ENCODE data around the gene METTL3. TPM values are rescaled to one million over a fixed set of nuclear protein-coding genes. Genes with fewer than 3 reads are reported as not detected.
A peak's percentile ranks its signal among the peaks of the same experiment; 100 is the strongest.

METTL3 gene
- total and polyA plus RNA-seq, 2 donors (not counting 3 experiments of a cell fraction or from before 2014, with no cell fraction given), result 65.0 to 85.3 TPM

DNA sequence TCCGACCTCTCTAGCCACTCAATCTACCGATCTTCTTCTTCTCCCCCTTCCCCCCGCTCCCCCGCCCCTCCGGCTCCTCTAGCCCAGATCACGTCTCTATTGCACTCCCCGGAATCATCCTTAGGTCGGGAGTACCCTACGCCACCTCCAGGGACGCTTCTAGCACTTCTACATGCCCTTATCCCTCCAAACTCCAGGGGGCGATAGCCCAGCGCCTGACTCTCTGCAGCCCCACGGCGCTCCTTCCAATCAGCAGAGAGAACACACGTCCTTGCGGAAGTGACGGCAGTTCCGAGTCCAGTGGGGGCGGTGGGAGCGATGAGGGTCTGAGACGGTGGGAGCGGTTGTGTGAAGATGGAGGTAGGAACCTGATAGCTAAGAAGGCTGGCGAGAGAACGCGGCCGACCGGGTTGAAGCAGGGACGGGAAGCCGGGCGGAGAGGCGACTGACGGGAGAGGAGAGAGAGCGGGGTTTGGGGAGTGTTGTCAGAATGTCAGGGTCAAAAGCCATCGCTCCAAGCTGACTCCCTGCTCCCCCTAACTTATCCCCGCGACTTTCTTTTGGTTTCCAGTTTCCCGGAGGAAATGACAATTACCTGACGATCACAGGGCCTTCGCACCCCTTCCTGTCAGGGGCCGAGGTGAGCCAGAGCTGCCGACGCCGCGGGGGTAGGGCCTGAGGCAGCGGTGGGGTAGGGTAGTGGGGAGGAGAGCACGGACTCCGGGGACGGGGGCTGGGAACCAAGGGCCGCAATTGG is 34.0 kb downstream of the METTL3 start, which contains the start of the genes RAB2B and TOX4:
Gene RAB2B (minus strand): TSS at position 35 of the 757 bp plus-strand sequence. CDS start 87 bp downstream, outside the sequence.
Gene TOX4 (plus strand): TSS at position 271 of the 757 bp plus-strand sequence. CDS start 84 bp downstream, at position 355.
- dilution Hi-C loops (cut with MboI; ENCODE audit: extremely low pct_ligation_motif_present, low sequenced_read_pairs), result no loop called here
- intact Hi-C loops (cut with micrococcal nuclease), result loop anchor here (1.0 kb wide), 5 partner anchors 10 to 208 kb away; partner anchors contain the start of genes CHD8, HNRNPC and METTL3
- H2AFZ ChIP-seq (ENCODE audit: low read depth, low read length), result peak within 1 kb of the TSS; percentile 97
- H3K79me2 ChIP-seq (ENCODE audit: control insufficient read depth, insufficient read depth, low read length), result peaks cover 43% of the 10 kb centered on the region
- H3K9me3 ChIP-seq (replicated peaks; ENCODE audit: control insufficient read depth, insufficient read depth, low read length), result no peaks in the 10 kb centered on the region
- FAIRE-seq, result peak; percentile 96
- peaks cover 20% of the 10 kb centered on the region for H3K4me1 ChIP-seq (ENCODE audit: control insufficient read depth, extremely low read depth, insufficient read depth, low read length)
- ChIA-PET POLR2A (interaction anchor here (0.9 to 1.9 kb wide), 3 partner anchors 20 to 40 kb away, joined by 3 to 7 read pairs (median 7); partner anchors contain the start of gene METTL3), CTCF (interaction anchor here (0.6 to 3.7 kb wide), 17 partner anchors 10 to 352 kb away, joined by 3 to 23 read pairs (median 5); partner anchors contain the start of genes CHD8, METTL3 and SUPT16H)
- DNase-seq (ENCODE audit: low read depth, low spot score), result peak; percentile 99
- peak within 1 kb of the TSS; percentile 97 for H3K27ac ChIP-seq (ENCODE audit: insufficient read depth, low read depth, low read length)
- no peaks in the 10 kb centered on the region for H3K27me3 ChIP-seq (ENCODE audit: control insufficient read depth in 2 of 2, insufficient read depth in 2 of 2, low read length in 2 of 2)
- peak within 1 kb of the TSS; percentile 96 for H3K4me2 ChIP-seq (ENCODE audit: insufficient read depth, low read length)
- peak within 1 kb of the TSS; percentile 93 for H3K9ac ChIP-seq (replicated peaks; ENCODE audit: extremely low read depth, insufficient read depth, low read length)
- H3K36me3 ChIP-seq (ENCODE audit: control insufficient read depth in 2 of 2, extremely low read depth in 1 of 2, insufficient read depth in 2 of 2, low read length in 2 of 2), result peaks cover 0 to 7% of the 10 kb centered on the region in 2 experiments
- H3K9me1 ChIP-seq (replicated peaks; ENCODE audit: control insufficient read depth, extremely low read depth, insufficient read depth, low read length), result no peaks in the 10 kb centered on the region
- peak within 1 kb of the TSS; percentile 69 to 95 (median 93) for H3K4me3 ChIP-seq (replicated peaks in 1 of 3; ENCODE audit: insufficient read depth in 1 of 3, low read depth in 1 of 3, low read length in 3 of 3)
- no peaks in the 10 kb centered on the region for H4K20me1 ChIP-seq (replicated peaks; ENCODE audit: control insufficient read depth, extremely low read depth, insufficient read depth, low read length)
- no TSS peak for BruUV-seq (replicated peaks)
- TF ChIP-seq, protein P1, sequence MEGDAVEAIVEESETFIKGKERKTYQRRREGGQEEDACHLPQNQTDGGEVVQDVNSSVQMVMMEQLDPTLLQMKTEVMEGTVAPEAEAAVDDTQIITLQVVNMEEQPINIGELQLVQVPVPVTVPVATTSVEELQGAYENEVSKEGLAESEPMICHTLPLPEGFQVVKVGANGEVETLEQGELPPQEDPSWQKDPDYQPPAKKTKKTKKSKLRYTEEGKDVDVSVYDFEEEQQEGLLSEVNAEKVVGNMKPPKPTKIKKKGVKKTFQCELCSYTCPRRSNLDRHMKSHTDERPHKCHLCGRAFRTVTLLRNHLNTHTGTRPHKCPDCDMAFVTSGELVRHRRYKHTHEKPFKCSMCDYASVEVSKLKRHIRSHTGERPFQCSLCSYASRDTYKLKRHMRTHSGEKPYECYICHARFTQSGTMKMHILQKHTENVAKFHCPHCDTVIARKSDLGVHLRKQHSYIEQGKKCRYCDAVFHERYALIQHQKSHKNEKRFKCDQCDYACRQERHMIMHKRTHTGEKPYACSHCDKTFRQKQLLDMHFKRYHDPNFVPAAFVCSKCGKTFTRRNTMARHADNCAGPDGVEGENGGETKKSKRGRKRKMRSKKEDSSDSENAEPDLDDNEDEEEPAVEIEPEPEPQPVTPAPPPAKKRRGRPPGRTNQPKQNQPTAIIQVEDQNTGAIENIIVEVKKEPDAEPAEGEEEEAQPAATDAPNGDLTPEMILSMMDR (IDR thresholded peaks at IDR 0.05; ENCODE audit: extremely low read depth in 1 of 2, insufficient read depth in 1 of 2, low read depth in 1 of 2, low read length in 2 of 2), result peak; percentile 91 to 99
- TF ChIP-seq GATA2 (IDR thresholded peaks at IDR 0.05; ENCODE audit: insufficient read depth, insufficient read length, low read depth, low read length) (no peak), POLR2AphosphoS5 (IDR thresholded peaks at IDR 0.05; ENCODE audit: insufficient read depth, low read depth, low read length) (peak; percentile 70), JUN (IDR thresholded peaks at IDR 0.05; ENCODE audit: borderline replicate concordance, insufficient read depth, insufficient read length, low read depth) (no peak), POLR2A (IDR thresholded peaks at IDR 0.05; ENCODE audit: low read depth, low read length) (peak; percentile 15), MYC (IDR thresholded peaks at IDR 0.05; ENCODE audit: low read depth, low read length) (no peak)

All from endothelial cell of umbilical vein (primary cell).